GM20000 (cell line): Measurements from ENCODE around the gene SLC17A7.

Experiments
- DNase-seq: peaks from one replicate; pipeline ENCODE4 v3.0.0; 2012; ENCODE audit warnings: low spot score
- TF ChIP-seq, protein P1 (sequence below): IDR thresholded peaks from 2 replicates; pipeline ENCODE4 v1.5.1; 2012; ENCODE audit warnings: mild to moderate bottlenecking, control low read depth; ENCODE audit errors: extremely low read depth, missing control alignments

SLC17A7 gene

DNA sequence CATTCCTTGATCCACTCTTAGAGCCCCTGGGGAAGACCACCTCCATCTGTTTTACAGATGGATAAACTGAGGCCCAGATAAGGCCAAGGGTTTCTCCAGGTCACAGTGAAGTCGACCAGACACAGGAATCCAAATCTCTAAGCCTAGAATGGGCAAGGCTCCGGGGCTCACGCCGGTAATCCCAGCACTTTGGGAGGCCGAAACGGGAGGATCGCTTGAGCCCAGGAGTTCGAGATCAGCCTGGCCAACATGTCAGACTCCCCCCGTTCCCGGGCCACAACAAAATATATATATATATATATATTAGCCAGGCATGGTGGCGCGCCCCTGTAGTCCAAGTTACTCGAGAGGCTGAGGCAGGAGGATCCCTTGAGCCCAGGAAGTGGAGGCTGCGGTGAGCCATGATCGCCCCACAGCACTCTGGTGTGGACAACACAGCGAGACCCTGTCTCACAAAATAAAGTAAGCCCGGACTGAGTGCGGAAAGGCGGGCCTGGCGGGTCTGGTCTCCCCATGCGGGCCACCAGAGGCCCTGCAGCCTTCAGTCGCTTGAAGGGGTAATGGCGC, 45.5 kb upstream of the SLC17A7 start:
- no peak for DNase-seq
- TF ChIP-seq, protein P1, sequence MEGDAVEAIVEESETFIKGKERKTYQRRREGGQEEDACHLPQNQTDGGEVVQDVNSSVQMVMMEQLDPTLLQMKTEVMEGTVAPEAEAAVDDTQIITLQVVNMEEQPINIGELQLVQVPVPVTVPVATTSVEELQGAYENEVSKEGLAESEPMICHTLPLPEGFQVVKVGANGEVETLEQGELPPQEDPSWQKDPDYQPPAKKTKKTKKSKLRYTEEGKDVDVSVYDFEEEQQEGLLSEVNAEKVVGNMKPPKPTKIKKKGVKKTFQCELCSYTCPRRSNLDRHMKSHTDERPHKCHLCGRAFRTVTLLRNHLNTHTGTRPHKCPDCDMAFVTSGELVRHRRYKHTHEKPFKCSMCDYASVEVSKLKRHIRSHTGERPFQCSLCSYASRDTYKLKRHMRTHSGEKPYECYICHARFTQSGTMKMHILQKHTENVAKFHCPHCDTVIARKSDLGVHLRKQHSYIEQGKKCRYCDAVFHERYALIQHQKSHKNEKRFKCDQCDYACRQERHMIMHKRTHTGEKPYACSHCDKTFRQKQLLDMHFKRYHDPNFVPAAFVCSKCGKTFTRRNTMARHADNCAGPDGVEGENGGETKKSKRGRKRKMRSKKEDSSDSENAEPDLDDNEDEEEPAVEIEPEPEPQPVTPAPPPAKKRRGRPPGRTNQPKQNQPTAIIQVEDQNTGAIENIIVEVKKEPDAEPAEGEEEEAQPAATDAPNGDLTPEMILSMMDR, result no peak

DNA sequence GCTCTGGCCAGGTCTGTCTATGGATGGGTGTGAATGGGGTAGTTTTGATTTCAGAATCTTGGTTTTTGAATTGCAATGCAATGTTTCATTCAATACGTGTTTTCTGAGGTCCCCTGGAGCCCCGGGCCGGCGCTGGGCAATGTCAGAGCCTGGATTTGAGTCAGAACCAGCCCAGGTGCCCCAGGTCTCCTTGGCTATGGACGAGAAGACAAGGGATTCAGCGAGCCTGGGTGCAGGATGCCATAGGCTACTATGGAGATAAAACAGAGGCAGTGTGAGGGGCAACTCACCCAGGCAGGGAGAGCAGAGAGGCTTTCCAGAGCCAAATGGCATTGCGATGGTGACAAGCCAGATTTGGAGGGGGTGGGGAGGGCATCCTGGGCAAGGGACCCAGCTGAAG, 44.9 kb upstream of the SLC17A7 start:
- TF ChIP-seq, protein P1, result no peak
- DNase-seq, result no peak

GRCh38 chr19:49481020-49481683, 39.8 kb upstream of the SLC17A7 start:
- no peak for DNase-seq
- TF ChIP-seq, protein P1, result no peak

- no peak for DNase-seq
- TF ChIP-seq, protein P1, result no peak
Observed at GRCh38 chr19:49479975-49480628, 38.8 kb upstream of the SLC17A7 start.

DNA sequence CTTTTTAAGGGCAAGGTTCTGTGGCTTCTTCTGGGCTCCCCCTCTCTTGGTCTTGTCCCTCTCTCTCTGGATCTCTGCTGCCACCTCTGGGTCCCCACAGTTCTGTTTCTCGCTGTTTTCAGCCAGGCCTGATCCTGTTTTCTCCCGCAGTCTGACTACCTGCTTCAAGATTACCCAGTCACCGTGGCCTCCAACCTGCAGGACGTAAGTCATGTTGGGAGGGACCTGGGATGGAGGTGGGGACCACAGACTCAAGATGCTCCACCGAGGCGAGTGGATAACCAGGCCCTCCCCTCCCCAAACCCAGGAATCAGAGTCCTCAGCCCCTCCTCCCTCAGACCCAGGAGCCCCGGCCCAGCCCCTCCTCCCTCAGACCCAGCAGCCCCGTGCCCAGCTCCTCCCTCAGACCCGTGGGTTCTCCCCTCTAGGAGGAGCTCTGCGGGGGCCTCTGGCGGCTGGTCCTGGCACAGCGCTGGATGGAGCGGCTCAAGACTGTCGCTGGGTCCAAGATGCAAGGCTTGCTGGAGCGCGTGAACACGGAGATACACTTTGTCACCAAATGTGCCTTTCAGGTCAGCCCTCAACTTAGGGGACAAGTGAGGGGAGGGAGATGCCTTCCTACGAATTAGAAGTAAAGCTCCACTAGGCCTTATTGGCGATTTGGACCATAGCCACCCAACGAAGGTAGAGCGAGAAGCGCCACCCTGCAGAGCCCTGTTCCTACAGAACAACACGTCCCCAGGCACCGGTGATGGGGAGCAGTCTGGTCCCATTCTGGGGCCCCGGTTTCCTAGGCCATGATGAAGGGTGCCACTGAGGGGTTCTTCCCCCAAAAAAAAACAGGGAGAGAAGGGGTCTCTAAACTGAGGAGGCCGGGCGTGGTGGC, 34.9 kb upstream of the SLC17A7 start:
- TF ChIP-seq, protein P1, result peak; percentile 55
- peak; percentile 62 for DNase-seq

DNA sequence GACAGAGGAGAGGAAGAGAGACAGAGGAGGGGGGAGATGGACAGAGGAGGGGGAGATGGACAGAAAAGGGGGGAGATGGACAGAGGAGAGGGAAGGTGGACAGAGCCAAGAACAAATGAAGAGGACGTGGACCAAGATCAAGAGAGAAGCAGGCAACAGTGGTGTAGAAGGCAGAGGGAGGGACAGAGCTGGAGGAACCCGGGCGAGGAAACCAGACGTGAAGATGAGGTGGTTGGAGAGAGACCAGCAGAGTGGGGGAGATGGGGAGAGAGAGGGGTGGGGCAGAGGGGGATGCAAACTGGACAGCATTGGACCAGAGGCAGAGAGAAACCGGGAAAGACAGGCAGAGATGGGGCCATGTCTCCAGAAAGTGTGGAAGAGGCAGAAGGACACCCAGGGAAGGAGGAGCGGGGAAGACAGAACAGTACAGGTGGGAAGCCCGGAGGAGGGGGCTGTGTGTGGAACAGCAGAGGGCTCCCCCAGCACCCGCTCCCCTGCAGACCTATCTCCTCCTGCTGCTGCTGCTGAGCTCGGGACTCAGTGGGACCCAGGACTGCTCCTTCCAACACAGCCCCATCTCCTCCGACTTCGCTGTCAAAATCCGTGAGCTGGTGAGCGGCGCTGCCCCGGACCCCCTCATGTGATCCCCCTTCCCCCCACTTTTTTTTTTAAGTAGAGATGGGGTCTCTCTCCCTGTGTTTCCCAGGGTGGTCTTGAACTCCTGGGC, 34.0 kb upstream of the SLC17A7 start:
- TF ChIP-seq, protein P1, result no peak
- no peak for DNase-seq
